GM18499 (cell line): ENCODE measurements around the gene IMPDH1.

Source experiments
- ATAC-seq: cut with Tn5 transposase; IDR thresholded peaks from one replicate; pipeline ENCODE4 v1.9.1; 2021; ENCODE audit warnings: moderate number of reproducible peaks; ENCODE audit not compliant: insufficient read depth, unreplicated experiment

IMPDH1 gene

GRCh38 chr7:128389618-128390329 lies 20.0 kb downstream of the IMPDH1 start:
- no peak for ATAC-seq

DNA sequence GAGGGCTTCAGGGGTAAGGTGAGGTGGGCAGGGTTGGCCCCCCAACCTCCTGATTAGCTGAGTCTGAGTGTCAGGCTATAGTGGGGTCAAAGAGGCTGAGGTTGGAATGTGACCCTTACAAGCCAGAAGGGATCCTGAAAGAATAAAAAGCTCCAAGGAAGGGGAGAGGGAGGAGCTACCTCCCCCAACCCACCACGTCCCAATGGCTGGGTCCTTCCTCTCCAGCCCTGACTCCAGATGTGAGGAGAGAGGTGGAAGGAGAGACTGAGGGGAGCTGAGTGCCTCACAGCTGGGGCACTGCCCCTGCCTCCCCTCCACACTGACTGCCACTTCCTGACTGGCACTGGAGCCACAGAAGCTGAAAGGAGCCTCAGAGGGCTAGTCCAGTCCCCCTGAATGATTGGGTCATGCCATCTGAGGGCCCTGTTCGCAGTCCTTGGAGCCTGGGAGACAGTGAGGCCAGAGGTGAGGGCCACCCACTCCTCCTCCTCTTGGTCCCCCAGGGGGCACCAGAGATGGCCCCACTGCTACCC lies 20.6 kb downstream of the IMPDH1 start:
- ATAC-seq: no peak

- no peak for ATAC-seq
Observed at GRCh38 chr7:128388145-128388485, 21.7 kb downstream of the IMPDH1 start.

DNA sequence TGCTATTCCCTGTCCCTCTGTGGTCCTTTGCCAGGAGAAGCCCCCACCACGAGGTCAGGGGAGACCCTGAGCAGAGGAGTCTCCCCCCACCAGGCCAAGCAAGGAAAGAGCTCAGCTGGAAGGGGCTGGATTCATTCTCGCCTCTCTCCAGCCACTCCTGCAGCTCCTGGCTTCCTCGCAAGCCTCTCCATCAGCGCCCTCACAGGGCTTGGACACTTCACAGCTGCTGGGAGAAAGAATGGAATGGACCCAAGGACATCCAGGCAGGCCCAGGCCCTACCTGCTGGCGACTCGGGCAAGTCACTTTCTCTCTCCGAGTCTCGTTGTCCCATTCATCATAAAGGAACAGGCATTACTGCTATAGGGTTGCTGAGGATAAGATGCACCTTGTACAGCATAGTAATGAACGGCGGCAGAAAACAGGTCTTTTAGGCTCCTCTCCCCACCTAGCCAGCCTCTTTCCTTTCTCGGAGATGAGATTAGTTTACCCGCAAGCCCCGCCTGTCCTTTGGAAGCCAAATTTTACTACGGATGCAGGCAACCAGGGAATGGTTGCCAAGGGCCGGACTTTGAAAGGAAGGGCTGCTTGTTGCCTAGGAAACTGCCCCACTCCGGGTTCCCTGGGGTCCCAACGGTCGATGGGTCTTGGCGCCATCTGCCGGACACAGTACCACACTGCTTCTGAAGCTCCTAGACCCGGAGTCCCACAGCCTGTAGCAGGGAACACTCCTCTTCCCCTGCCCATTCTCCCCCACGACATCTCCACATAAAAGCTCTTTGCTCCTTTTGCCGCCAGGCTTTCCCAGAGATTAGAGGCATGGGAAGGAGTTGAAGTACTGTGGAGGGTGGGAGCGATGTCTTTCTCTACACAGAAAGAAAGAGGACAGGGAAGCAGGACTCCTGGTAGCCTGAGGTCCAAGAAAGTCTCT lies 22.3 kb downstream of the IMPDH1 start:
- ATAC-seq: no peak

DNA sequence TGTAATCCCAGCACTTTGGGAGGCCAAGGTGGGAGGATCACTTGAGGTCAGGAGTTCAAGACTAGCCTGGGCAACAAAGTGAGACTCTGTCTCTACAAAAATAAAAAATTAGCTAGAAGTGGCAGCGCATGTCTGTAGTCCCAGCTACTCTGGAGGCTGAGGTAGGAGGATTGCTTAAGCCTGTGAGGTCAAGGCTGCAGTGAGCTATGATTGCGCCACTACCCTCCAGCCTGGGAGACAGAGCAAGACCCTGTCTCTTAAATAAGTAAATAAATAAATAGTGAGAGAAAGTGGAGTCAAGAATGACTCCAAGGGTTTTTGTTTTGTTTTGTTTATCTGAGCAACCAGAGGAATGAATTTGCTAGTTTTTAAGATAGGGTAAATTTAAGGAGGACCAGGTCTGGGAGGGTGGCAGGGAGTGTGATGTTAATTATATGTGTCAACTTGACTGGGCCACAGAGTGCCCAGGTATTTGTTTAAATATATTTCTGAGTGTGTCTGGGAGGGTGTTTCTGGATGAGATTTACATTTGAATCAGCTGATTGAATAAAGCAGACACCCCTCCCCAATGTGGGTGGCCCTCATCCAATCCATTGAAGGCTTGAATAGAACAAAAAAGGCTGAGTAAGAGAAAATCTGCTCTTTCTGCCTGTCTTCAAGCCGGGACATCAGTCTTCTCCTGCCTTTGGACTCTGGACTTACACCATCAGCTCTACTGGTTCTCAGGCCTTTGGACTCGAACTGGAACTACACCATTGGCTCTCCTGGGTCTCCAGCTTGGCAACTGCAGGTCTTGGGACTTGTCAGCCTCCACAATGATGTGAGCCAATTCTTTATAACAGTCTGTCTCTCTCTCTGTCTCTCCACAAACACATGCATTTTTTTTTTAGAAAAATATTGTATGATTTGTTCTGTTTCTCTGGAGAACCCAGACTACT lies 23.5 kb downstream of the IMPDH1 start:
- no peak for ATAC-seq

GRCh38 chr7:128384726-128385125 lies 25.1 kb downstream of the IMPDH1 start:
- ATAC-seq: no peak

- ATAC-seq: no peak
Observed at GRCh38 chr7:128383776-128384175, 26.0 kb downstream of the IMPDH1 start.

GRCh38 chr7:128381161-128381821 lies 28.5 kb downstream of the IMPDH1 start:
- no peak for ATAC-seq

GRCh38 chr7:128380483-128381106 lies 29.2 kb downstream of the IMPDH1 start:
- ATAC-seq: no peak

- no peak for ATAC-seq
Observed at GRCh38 chr7:128379900-128380479, 29.8 kb downstream of the IMPDH1 start.

DNA sequence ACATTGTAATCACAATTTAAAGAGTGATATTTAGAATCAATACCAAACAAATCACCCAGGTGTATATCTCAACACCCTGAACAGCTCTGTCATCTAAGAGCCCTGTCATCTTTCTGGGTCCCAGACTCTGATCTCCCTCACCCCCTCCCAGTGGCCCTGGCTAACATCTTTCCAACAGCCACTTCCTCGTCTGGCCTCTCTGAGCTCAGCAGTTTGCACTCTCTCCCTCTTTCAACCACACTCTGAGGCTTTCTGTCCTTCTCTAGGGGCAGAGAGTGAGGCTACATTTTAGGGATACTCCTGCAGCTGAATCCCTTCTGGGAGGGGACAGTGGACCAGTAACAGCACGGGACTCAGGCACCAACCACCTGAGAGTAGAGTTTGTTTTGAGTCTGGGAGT lies 31.1 kb downstream of the IMPDH1 start:
- ATAC-seq: no peak

DNA sequence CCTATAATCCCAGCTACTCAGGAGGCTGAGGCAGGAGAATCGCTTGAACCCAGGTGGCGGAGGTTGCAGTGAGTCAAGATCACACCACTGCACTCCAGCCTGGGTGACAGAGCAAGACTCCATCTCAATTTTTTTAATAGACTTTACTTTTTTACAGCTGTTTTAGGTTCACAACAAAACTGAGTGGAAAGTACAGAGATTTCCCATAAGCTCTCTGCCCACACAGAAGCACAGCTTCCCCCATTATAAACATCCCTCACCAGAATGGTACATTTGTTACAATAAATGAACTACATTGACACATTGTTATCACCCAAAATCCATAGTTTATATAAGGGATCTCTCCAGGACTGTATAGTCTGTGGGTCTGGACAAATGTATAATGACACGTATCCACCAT lies 33.7 kb downstream of the IMPDH1 start:
- no peak for ATAC-seq

GRCh38 chr7:128374041-128374440 lies 35.7 kb downstream of the IMPDH1 start:
- ATAC-seq: no peak

DNA sequence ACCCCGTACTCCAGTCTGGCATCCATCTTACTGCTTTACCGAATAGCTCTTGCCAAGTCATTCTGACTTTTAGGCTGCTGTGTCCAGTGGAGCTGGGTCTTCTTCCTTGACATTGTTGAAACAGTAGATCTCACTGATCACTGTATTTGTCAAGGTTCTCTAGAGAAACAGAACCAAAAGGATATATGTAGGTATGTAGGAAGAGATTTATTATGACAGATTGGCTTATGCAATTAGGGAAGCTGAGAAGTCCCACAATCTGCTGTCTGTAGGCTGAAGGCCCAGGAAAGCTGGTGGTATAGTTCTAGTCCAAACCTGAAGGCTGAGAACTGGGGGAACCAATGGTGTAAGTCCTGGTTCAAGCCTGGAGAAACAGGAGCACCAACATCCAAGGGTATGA lies 36.2 kb downstream of the IMPDH1 start:
- no peak for ATAC-seq

DNA sequence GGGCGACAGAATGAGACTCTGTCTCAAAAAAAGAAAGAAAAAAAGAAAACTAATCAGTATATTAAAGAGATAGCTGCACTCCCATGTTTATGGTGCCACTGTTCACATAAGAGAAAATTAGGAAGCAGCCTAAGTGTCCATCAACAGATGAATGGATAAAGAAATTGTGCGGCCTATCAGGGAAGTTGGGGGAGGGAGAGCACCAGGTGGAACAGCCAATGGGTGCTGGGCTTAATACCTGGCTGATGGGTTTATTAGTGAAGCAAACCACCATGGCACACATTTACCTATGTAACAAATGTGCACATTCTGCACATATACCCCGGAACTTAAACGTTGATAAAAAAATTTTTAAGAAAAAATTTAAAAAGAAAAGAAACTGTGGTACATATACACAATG lies 39.3 kb downstream of the IMPDH1 start:
- no peak for ATAC-seq

- no peak for ATAC-seq
Observed at GRCh38 chr7:128366986-128367385, 42.8 kb downstream of the IMPDH1 start.

GRCh38 chr7:128366300-128366699 lies 43.5 kb downstream of the IMPDH1 start:
- ATAC-seq: no peak

GRCh38 chr7:128365432-128365831 lies 44.4 kb downstream of the IMPDH1 start:
- no peak for ATAC-seq
